HG02798 (cell line): ENCODE results near the gene EIF4E3.

ENCODE experiments used
- ATAC-seq: cut with Tn5 transposase; IDR thresholded peaks from one replicate; pipeline ENCODE4 v1.9.1; 2021; ENCODE audit warnings: mild to moderate bottlenecking; ENCODE audit not compliant: unreplicated experiment, poor library complexity

EIF4E3 gene

DNA sequence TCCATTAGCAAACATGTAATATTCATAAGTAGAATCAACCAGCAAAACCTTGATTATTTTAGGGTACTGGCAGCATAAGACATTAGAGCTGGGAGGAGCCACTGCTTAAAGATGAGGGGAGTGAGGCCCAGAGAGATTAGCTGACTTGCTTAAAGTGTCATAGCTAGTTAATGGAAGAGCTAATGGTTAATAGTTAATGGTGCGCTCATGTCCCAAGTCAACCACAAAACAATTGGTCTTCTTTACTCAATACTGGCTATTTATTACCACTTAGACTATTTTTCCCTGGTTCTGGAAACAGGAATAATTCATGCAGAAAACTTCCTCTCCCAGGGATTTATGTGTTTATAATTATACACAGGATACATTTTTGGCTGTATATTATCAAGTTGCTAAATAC is 33.1 kb downstream of the EIF4E3 start:
- ATAC-seq, result no peak

DNA sequence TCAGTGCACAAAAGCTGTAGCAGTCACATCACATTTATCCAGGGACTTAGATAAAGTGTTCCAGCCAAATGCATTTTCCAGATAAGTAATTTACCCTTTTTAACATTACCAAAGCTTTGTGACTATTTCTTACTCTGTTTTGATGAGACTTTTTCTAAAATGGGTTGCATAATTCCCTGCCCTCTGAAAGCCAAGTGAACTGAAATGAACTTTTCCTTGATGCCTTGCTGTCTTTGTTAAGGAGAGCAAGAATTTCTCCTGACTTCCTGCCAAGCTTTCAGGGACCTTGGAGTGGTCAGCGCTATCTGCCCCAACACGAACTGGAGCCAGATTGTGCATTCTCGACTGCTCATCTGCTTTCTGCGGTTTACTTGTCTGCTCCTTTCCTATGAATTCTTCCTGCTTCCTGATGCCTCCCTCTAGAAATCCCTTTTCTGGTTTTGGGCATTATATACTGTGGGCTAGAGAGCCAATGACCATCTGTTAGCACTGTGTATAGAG is 34.8 kb downstream of the EIF4E3 start:
- ATAC-seq, result no peak

DNA sequence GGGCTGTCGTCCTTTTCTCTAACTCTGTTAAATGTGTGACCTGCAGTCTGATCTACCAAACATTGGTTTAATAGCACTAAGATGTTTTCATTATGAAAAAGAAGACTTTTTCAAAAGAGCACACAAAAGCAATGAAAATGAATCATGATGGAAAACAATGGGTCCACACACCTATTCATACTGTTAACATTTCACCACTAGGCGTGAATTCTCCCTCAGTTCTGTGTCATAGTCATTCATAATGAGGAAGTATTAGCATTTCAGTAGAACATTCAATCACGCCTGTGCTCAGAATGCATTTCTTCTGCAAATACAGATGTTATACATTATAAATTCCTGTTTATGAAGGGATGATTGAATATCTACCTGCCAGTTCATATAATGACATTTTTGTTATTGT is 35.9 kb downstream of the EIF4E3 start:
- no peak for ATAC-seq

DNA sequence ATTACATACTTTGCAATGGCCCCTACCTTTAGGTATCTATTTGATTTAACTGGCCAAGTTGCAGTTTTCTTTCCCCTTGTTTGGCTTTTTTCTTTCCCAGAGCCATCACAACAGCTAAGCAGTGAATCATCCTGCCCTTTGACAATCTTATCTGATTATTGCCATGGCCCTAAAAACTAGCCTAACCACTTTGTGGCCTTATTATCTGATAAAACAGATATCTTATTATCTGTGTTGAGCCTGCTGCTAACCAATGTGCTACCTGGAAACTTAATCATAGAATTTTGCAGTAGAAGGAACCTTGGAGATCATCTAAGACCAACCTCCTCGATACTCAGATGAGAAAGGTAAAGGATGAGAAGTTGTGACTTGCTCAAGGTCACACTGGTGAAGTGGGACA is 37.1 kb downstream of the EIF4E3 start:
- no peak for ATAC-seq

DNA sequence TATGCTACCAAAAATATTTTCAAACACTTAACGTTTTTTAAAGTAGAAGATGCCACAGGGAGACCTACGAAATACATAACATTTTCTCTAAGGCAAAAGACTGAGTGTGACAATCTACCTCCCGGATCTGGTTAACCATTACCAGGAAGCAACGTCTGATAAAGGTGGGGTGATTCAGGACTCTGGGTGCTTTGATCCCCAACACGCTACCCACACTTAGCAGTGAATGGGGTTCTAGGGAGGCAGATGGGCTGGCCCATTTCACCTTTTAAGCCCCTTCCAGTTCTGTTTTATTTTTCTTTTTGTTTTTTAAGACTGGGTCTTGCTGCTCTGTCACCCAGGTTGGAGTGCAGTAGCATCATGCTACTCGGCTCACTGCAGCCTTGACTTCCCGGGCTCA is 39.5 kb downstream of the EIF4E3 start:
- ATAC-seq, result no peak

DNA sequence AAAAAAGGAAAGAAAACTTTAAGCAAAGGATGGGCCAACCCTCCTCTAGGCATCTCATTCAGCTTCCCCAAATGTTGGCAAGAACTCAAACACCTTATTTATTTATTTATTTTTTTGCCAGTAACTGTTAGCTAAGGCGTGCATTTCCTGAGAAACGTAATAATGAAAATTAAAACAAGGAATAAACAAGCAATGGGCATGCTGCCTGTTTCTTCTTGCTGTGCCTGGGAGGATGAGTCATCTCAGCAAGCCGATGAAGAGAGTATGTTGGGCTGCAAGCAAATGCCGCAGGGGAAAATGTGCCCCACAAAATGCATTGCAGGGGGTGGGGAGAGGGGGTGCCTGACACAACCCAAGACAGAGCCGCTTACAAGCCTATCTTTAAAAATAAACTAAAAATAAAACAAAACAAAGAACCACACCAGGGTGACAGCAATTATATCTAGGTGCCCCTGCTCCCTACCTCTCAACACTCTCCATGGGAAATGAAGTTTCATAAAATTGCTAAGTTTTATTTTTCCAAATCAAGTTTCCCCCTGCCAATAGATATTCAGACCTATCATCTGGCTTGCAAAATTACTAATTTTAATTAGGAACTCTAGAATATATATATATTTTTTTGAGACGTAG is 40.3 kb downstream of the EIF4E3 start:
- ATAC-seq, result no peak

DNA sequence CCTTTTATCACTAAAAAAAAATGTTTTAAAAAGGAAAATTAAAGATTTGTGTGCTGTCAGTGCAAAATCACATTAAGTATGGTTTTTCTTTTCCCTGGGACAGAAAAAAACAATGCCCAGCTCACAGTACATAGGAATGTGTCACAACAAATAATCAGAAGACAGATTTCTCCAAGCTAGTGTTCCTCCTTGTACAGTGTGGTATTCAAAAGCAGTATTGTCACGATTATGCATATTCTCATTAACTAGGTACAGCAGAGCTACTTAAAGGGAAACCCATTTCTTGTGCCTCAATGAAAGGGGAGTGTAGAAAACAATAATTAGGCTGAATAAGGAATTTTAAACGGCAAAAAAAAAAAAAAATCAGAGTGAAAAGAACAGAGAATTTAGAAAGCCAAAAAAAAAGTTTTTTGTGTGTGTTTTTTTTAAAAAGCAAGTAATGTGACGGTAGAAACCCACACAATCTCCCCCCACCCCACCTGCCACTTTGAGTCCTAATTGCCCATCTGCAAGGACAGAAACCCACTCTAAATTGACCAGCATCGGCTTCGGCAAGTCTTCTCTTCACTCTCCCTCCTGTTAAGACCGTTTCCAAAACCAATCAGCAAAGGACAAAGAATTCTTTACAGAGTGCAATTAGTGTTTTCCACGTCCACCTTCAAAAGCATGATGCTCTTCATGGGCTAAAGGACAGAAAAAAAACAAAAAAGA is 41.0 kb downstream of the EIF4E3 start:
- ATAC-seq, result no peak

DNA sequence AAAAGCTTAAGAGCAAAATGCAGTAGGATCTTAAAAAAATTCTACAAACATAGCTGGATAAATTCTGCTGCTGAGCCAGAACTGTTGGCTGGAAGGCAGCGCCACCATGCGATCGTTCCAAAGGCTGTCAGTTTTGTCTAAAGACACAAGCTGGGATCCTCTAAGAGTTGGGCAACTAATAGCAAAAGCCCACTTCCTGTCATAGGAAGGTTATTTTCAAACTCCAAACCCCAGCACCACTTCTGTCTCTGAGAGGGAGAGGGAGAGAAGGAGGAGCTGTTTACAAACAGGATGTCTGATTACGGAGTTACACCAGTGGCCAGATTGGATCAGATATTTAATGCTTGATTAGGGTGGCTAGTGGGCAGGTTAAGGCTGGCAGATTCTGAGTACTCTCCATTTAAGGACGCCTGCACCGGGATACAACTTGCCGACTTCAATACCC is 44.0 kb downstream of the EIF4E3 start:
- peak; percentile 38 for ATAC-seq

DNA sequence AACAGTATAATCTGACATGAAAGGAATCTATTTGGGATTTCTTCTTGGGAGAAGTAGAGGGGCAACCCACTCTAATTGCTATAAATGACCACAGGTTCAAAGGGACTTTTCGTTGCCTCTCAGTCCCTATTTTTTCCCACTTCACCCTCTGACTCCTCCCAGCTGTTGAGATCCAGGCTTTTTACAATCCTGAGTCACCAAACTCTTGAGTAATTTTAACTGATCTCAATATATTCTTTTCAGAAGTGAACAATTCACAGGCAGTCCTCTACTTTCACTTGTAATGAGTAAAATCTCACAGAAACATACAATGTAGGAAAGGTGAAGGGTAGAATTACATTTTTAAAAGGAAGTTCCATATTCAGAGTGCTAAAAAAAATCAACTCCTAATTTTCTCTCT is 44.6 kb downstream of the EIF4E3 start:
- no peak for ATAC-seq

DNA sequence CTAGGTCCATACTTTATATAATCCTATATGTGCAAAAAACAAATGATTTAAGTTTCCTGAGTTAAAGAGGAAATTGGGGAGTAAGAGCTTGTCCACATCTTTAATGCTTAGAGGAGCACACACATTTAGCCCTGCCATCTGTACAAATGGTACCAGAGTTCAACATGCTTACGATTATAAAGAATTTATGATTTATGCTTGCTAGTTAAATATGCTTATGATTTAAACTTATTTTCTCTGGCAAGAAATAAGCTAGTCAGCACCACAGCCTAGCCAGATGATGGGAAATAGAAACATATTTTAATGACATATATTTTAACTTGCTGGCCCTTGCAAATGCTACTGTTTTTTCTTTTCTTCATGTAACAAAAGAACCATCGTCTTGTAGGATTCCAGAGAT is 48.3 kb downstream of the EIF4E3 start:
- no peak for ATAC-seq

DNA sequence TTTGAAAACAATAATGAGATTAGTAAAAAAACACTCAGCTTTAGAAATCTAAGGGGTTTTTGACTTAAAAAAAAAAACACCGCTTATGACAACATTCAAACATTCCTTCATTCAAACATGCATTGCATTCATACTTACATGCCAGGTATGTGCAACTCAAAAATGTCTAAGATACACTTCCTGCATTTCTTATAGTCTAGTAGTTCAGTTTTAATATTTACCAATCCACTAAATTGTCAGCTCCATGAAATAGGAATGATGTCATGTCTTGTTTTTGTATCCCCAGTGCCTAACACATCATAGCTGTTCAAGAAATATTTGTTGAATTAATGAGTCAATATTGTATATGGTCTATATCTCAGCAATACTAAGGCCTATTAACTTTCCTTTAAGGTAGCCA is 51.7 kb downstream of the EIF4E3 start:
- ATAC-seq, result no peak

DNA sequence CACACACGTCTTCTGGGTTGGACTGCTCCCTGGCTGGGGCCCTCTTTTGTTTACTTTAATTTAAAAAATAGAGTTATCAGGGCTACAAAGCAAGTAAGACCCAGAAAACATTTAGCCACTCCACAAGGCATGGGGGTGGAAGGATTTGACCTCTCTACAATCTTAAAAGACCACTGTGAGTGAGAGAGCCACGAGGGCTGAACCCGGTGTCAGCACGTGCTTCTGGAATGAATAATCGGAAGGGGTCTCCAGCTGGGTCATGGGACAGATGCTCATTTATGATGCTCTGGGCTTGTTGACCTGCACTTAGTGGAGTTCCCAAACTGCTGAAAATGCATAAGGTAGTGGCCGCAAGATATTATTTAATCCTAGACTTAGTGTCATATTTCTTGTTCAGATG is 52.4 kb downstream of the EIF4E3 start:
- ATAC-seq, result no peak

DNA sequence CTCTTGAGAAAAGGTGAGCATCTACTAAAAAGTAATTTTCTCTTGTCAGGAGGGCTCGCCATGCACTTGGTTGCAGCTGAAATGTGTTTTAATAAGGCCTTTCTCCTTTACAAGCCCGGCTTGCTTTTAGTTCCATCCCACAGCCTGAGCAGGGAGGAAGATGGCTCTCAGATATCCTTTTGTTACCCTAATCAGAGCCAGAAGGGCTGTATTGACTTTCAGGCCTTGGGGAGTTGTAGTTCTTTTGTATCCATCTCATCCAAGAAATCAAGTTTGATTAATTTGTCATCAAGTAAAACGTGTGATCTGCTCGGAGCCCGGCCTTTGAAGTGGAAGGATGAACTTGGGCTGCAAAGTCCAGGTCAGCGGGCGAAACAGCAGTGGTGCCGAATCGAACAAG is 52.9 kb downstream of the EIF4E3 start:
- no peak for ATAC-seq

DNA sequence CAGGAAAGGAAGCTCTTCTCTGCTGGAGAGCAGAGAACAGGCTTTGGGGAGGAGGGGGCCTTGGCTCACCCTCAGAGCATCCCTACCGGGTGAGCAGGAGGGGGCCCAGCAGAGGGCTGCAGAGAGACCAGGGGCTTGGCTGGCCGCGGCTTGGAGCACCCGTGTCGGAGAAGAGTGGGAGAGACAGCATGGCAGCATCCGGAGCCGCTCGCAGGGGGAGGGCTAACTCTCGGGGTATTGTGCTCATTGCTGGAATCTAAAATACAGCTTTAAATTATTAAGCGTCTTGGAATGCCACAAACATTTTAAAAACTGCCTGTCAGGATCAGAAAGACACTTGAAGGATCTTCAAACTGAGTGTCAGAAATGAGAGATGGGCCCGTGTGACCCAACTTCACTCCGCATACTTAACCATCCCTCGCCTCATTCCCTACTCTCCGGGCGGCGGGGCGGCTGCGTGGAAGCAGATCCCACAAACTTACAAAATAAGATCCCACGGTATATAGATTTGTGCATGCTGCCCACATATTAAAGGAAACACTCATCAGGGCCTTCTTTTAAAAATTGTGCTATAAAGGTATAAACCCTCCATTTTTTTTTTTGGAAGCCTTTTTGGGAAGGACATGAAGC is 53.9 kb downstream of the EIF4E3 start:
- ATAC-seq, result no peak

DNA sequence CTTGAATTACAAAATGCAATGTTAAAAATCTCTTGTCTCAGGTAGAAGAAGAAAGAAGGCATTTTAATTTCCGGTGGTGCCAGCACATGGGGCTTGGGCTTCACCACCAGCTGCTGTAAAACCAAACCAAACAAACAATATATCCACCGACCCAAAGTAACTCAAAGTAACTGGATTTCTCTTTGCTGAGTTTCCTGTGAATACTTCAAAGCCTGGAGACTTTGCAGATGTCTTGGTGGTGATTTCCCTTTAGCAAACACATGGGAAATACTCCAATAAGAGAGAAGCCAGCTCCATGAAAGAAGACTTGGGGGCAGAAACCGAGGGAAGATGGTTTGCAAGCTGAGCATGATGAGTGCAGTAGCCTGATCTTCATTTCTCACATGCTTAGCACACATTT is 62.6 kb downstream of the EIF4E3 start:
- no peak for ATAC-seq

DNA sequence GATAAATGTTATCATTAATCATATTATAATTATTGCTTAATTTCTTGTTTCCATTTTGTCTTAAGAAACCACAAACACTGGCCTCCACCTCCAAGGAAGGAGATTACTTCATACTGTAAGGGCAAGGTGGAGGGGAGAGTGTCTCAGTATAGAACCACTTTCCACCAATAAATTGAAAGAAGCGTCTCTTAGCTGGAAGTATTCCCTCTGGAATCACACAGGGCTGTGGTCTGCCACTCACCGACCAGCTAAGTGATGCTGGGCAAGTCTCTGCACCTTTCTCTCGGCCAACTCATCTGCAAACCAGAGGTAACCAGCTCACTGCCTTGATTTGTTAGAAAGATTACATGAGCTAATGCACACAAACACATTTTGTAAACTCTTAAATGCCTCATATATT is 63.1 kb downstream of the EIF4E3 start:
- ATAC-seq, result no peak

DNA sequence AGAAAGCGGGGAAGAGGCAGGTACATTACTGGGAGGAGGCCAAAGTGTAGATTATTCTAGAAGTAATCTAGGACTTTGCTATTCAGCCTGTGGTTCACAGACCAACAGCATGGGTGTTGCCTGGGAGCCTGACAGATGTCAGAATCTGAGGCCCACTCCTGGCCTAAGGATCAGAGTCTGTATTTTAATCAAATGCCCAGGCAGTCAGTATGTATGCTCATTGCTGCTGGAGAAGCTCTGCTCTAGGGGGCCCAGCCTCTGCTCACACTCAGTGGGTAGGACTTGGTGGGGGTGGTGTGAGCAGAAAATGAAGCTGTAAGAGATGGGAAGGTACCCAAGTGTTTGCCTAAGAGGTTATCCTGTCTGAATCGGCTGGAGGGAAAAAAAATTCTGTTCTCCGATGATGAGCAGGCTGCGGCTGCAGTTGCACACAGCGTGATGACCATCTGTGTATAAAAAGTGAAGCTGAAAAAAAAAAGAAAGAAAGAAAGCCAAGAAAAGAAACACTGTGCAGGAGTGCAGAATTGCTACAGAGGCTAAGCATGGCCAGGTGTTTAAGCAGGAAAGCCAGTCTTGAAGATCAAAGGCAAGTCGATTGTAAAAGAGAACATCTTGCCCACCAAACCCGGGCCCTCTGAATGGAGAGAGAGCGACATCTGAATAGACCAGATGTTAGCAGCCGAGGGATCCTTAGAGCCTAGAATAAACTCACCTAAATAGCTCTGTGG is 65.2 kb downstream of the EIF4E3 start:
- ATAC-seq, result no peak

DNA sequence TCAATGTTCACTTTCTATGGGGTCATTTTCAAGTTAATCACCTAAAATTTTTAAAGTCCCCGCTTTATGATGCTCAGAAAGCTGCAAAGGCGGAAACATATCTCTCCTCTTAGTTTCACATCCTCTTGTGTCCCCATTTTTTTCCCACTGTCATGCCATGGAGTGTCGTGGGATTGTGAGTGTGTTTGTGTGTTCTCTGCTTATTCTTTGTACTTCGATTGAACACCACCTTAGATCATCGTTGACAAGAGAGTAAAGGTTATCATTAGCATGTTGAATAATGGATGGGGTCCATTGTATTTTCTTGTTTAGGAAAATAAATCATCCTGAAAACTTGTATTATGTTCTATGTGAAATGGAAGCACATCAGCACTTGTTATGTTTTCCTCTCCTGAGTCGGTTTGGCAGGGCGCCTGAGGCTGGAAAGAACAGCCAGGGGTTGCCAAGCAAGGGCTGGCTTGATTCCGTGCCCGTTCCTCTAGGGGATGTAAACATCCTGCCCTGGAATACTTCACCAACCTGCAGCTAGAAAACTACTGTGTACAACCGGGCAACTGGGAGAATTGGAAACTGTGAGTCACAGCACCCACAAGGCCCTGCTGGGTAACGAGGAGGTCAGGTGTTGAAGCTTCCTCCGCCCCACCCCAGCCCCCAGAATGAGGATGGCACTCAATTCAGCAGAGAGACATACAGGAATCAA is 67.2 kb downstream of the EIF4E3 start:
- no peak for ATAC-seq

DNA sequence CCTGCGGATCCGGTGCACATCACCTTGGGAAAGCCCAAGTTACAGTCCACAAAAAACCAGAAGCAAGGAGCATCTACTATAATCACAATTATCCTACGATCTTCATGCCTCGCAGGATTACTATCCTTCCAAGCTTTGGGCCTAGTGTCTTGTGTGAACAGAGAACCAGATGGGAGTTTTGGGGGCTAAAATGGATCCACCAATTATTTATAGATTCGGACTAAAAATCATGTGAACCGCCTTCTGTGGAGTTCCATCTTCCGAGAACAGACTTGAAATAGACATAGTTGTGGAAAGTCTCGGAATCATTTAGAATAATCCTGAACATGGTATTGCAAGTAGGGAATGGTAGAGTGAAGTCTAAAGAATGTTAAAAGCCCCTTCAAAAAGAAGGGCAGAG is 70.1 kb downstream of the EIF4E3 start:
- ATAC-seq, result no peak

DNA sequence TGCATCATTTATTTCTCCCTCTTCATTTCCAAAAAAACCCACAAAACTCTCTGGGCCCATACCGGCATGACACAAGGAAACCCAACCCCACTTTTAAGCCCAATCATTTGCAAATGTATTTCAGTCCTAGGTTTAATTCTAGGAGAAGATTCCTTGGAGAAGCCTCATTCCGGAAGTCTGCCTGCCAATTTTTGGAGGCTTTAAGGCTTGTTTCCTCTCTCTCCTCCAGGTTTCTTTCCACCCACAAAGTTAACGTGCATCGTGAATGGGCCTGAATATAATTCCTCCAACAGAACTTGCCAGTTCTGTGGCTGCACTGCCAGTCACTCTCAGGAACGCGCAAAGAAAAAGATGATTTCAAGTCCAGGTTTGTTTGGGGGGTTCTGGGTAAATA is 71.8 kb downstream of the EIF4E3 start:
- no peak for ATAC-seq
